Prostate gland (tissue), 2 donors: ENCODE measurements around the gene DSN1.

Experiments
- CTCF ChIP-seq, 4 experiments: fragments of 200-600 bp in 2 of 4; fragments of 450-650 bp in 2 of 4; sonication (generic) in 2 of 4; IDR thresholded peaks; 1 replicate in 3 of 4; 2 replicates in 1 of 4; pipeline ENCODE4 v1.5.1; 2016 to 2019; ENCODE audit warnings: antibody characterized with exemption in 4 of 4, mild to moderate bottlenecking in 2 of 4, moderate library complexity in 2 of 4
- POLR2A ChIP-seq: fragments of 450-650 bp; IDR thresholded peaks from one replicate; pipeline ENCODE4 v1.6.1; 2016; ENCODE audit warnings: antibody characterized with exemption, mild to moderate bottlenecking
- POLR2AphosphoS5 ChIP-seq: sonication (generic); formaldehyde crosslinking; IDR thresholded peaks from one replicate; pipeline ENCODE4 v1.6.1; 2017; ENCODE audit warnings: antibody characterized with exemption

DNA sequence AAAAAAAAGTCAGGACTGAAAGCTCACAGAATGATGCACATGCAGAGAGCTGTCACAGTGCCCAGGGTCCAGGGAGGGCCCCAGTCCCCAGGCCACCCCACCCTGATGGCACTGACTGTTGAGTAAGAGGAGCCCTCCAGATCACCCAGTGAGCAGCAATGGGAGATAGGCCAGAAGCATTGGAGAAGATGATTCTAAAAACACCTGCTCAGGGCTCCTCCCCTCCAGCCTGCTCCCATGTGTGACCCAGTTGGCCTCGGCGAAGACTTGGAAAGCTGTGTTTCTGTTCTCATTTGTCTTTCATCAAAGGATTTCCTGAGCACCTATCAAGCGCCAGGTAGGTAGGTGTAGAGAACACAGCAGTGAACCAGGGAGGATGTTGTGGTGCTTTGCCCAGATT, 43.9 kb upstream of the DSN1 start:
- TF ChIP-seq CTCF (IDR thresholded peaks at IDR 0.05) (no peak), POLR2AphosphoS5 (no peak), POLR2A (no peak)
